AG08395 (cell line): ENCODE measurements around the gene GLIPR1.
A peak's percentile ranks its signal among the peaks of the same experiment; 100 is the strongest.
"Not testable (repeated sequence)": the region's sequence is repeated elsewhere in the genome, so short reads cannot be mapped to it uniquely, and the experiment has no call there.

Experiments used
- DNase-seq: peaks from one replicate; pipeline ENCODE4 v3.0.0; 2012; ENCODE audit warnings: mixed read lengths, low spot score

GLIPR1 gene

GRCh38 chr12:75480469-75480949, at the start of gene GLIPR1:
Gene GLIPR1 (plus strand): TSS chr12:75480755. CDS start chr12:75480881, 126 bp downstream.
- peak; percentile 92 for DNase-seq

GRCh38 chr12:75432924-75433323, 47.6 kb upstream of the GLIPR1 start:
- DNase-seq: no peak

- peak; percentile 31 for DNase-seq
Measured at GRCh38 chr12:75437564-75437963, 43.0 kb upstream of the GLIPR1 start.

- DNase-seq: no peak
Measured at GRCh38 chr12:75438059-75438754, 42.3 kb upstream of the GLIPR1 start.

- peak; percentile 13 for DNase-seq
Measured at GRCh38 chr12:75439048-75439447, 41.5 kb upstream of the GLIPR1 start.

GRCh38 chr12:75439930-75440329, 40.6 kb upstream of the GLIPR1 start:
- DNase-seq: no peak

GRCh38 chr12:75441687-75442449, 38.7 kb upstream of the GLIPR1 start:
- not testable (repeated sequence) for DNase-seq

GRCh38 chr12:75442454-75442853, 38.1 kb upstream of the GLIPR1 start:
- not testable (repeated sequence) for DNase-seq

GRCh38 chr12:75443709-75444108, 36.8 kb upstream of the GLIPR1 start:
- DNase-seq: no peak

GRCh38 chr12:75444429-75445136, 36.0 kb upstream of the GLIPR1 start:
- DNase-seq: peak; percentile 71

GRCh38 chr12:75445137-75445507, 35.4 kb upstream of the GLIPR1 start:
- not testable (repeated sequence) for DNase-seq

- peak; percentile 70 for DNase-seq
Measured at GRCh38 chr12:75446857-75447256, 33.7 kb upstream of the GLIPR1 start.

GRCh38 chr12:75447691-75448393, 32.7 kb upstream of the GLIPR1 start:
- no peak for DNase-seq

- DNase-seq: peak; percentile 54
Measured at GRCh38 chr12:75452675-75453330, 27.8 kb upstream of the GLIPR1 start.

- no peak for DNase-seq
Measured at GRCh38 chr12:75455839-75456238, 24.7 kb upstream of the GLIPR1 start.

- DNase-seq: no peak
Measured at GRCh38 chr12:75457191-75457590, 23.4 kb upstream of the GLIPR1 start.

GRCh38 chr12:75457866-75458265, 22.7 kb upstream of the GLIPR1 start:
- not testable (repeated sequence) for DNase-seq

- DNase-seq: no peak
Measured at GRCh38 chr12:75459755-75460154, 20.8 kb upstream of the GLIPR1 start.

- DNase-seq: no peak
Measured at GRCh38 chr12:75460204-75460603, 20.4 kb upstream of the GLIPR1 start.

- DNase-seq: no peak
Measured at GRCh38 chr12:75471902-75472890, 8.4 kb upstream of the GLIPR1 start.
